RKO (cell line): ENCODE data around the gene SYT1.
"Not testable (repeated sequence)": the region's sequence is repeated elsewhere in the genome, so short reads cannot be mapped to it uniquely, and the experiment has no call there.

Source experiments
- DNase-seq: peaks from one replicate; pipeline ENCODE4 v3.0.0-alpha.2; 2016; ENCODE audit warnings: low spot score

The SYT1 gene

GRCh38 chr12:79407671-79408622, 543.4 kb downstream of the SYT1 start:
- peak; percentile 75 for DNase-seq

GRCh38 chr12:79408689-79409088, 544.1 kb downstream of the SYT1 start:
- no peak for DNase-seq

- no peak for DNase-seq
Observed at GRCh38 chr12:79409562-79409961, 545.0 kb downstream of the SYT1 start.

GRCh38 chr12:79411791-79412190, 547.2 kb downstream of the SYT1 start:
- no peak for DNase-seq

- no peak for DNase-seq
Observed at GRCh38 chr12:79413796-79414195, 549.2 kb downstream of the SYT1 start.

- no peak for DNase-seq
Observed at GRCh38 chr12:79414252-79414651, 549.7 kb downstream of the SYT1 start.

- DNase-seq: no peak
Observed at GRCh38 chr12:79415321-79415720, 550.7 kb downstream of the SYT1 start.

- no peak for DNase-seq
Observed at GRCh38 chr12:79415746-79416435, 551.3 kb downstream of the SYT1 start.

- DNase-seq: peak; percentile 57
Observed at GRCh38 chr12:79420146-79420618, 555.6 kb downstream of the SYT1 start.

GRCh38 chr12:79421236-79421740, 556.7 kb downstream of the SYT1 start:
- no peak for DNase-seq

- DNase-seq: no peak
Observed at GRCh38 chr12:79422060-79422812, 557.7 kb downstream of the SYT1 start.

GRCh38 chr12:79423560-79423959, 559.0 kb downstream of the SYT1 start:
- no peak for DNase-seq

- peak; percentile 53 for DNase-seq
Observed at GRCh38 chr12:79424109-79424721, 559.6 kb downstream of the SYT1 start.

GRCh38 chr12:79426121-79426520, 561.5 kb downstream of the SYT1 start:
- DNase-seq: no peak

- not testable (repeated sequence) for DNase-seq
Observed at GRCh38 chr12:79426744-79427143, 562.2 kb downstream of the SYT1 start.

- no peak for DNase-seq
Observed at GRCh38 chr12:79433465-79434072, 569.0 kb downstream of the SYT1 start.

- no peak for DNase-seq
Observed at GRCh38 chr12:79434561-79434960, 570.0 kb downstream of the SYT1 start.

- no peak for DNase-seq
Observed at GRCh38 chr12:79435742-79436141, 571.2 kb downstream of the SYT1 start.

GRCh38 chr12:79438480-79439174, 574.1 kb downstream of the SYT1 start:
- DNase-seq: no peak

- DNase-seq: no peak
Observed at GRCh38 chr12:79439175-79439825, 574.7 kb downstream of the SYT1 start.
